Activated CD8-positive, alpha-beta T cell treated with anti-CD3 and anti-CD28 coated beads for 36 hours (primary cell): Measurements from ENCODE around the gene B4GALNT1. TPM values are rescaled to one million over a fixed set of nuclear protein-coding genes. Genes with fewer than 3 reads are reported as not detected.

Experiments used
- ATAC-seq: fragments of 200-7000 bp; cut with Tn5 transposase; one replicate; pipeline ENCODE4 v1.10.0; 2021; ENCODE audit warnings: mild to moderate bottlenecking, moderate library complexity
- CTCF ChIA-PET: fragments of 350-600 bp; sonication (Branson Sonifier 250); formaldehyde crosslinking; loops from one replicate; lab custom pipeline; 2021; ENCODE audit warnings: antibody characterized with exemption; lab: Charles Lee
- POLR2A ChIA-PET: fragments of 350-600 bp; sonication (Branson Sonifier 250); formaldehyde crosslinking; loops from one replicate; lab custom pipeline; 2021; ENCODE audit warnings: antibody characterized with exemption; lab: Charles Lee
- DNase-seq: peaks from one replicate; pipeline ENCODE4 v3.0.0-alpha.2; 2020
- H3K27ac Mint-ChIP-seq: one replicate; pipeline ENCODE4 v1.8.0; 2021; ENCODE audit warnings: mild to moderate bottlenecking, mixed read lengths
- H3K27me3 Mint-ChIP-seq: one replicate; pipeline ENCODE4 v1.8.0; 2021; ENCODE audit warnings: mixed read lengths
- H3K36me3 Mint-ChIP-seq: one replicate; pipeline ENCODE4 v1.8.0; 2021; ENCODE audit warnings: low read depth, mixed read lengths
- H3K4me1 Mint-ChIP-seq: one replicate; pipeline ENCODE4 v1.8.0; 2021; ENCODE audit warnings: low read depth, mixed read lengths
- H3K4me3 Mint-ChIP-seq: one replicate; pipeline ENCODE4 v1.8.0; 2021; ENCODE audit warnings: mild to moderate bottlenecking, moderate library complexity, mixed read lengths
- H3K9me3 Mint-ChIP-seq: one replicate; pipeline ENCODE4 v1.8.0; 2021; ENCODE audit warnings: mixed read lengths
- CTCF ChIP-seq: fragments of 200-600 bp; IDR thresholded peaks from one replicate; pipeline ENCODE4 v1.8.0; 2022; ENCODE audit warnings: antibody characterized with exemption, mild to moderate bottlenecking
- intact Hi-C: fragments of 100-400 bp; cut with micrococcal nuclease; formaldehyde crosslinking; loops from one replicate; pipeline ENCODE4 v1.10.0; 2022
- total RNA-seq, 2 experiments: library from RNA; stranded (reverse); gene quantifications; one replicate each; pipeline ENCODE4 v1.2.3, GENCODE V29; 2021

B4GALNT1 gene
- total RNA-seq, 2 experiments from 2014 or later: 0.61 to 1.4 TPM

DNA sequence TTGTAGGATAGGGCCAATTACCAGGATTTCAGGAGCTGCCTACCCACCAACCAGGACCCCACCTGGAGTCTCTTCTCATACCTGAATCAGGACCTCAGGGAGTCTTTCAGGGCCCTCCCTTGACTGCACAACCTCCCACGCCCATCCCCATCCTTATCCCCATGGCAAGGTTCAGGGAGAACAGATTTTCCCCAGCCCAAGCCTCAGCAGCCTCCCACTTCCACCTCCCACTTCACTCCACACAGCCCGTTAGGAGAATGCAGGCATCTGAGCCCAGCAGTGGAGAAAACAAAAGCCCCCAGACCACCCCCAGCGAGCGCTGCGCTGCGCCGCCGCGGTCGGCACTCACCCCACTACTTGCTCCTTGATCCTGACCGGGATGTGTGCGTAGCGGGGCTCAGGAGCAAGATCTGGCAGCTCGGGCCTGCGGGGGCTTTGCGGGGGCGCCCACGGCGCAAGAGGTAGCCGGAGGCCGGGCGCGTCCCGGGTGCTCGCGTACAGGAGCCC, 1.4 kb downstream of the B4GALNT1 start:
- ATAC-seq (no peak), DNase-seq (no peak)
- Mint-ChIP-seq H3K4me3 (peak overlapping the region; percentile 41), H3K27me3 (peaks cover 65% of the 10 kb centered on the region), H3K4me1 (peaks cover 18% of the 10 kb centered on the region), H3K9me3 (no peaks in the 10 kb centered on the region), H3K36me3 (no peaks in the 10 kb centered on the region), H3K27ac (no peak overlapping the region)
- no peak for TF ChIP-seq CTCF
- POLR2A ChIA-PET: no interaction called here
- CTCF ChIA-PET: interaction anchor here (1.2 to 4.9 kb wide), 3 partner anchors 9 to 48 kb away, joined by 3 to 28 read pairs (median 8); no protein-coding TSS in a partner anchor
- intact Hi-C loops: no loop called here

- Mint-ChIP-seq H3K27me3 (peaks cover 72% of the 10 kb centered on the region), H3K27ac (no peak overlapping the region), H3K36me3 (no peaks in the 10 kb centered on the region), H3K4me1 (peaks cover 18% of the 10 kb centered on the region), H3K4me3 (no peak overlapping the region), H3K9me3 (no peaks in the 10 kb centered on the region)
- ChIA-PET POLR2A (interaction anchor here (0.6 kb wide), 1 partner anchor 115 kb away, joined by 3 read pairs; no protein-coding TSS in a partner anchor), CTCF (interaction anchor here (1.2 to 4.9 kb wide), 3 partner anchors 8 to 48 kb away, joined by 3 to 28 read pairs (median 8); no protein-coding TSS in a partner anchor)
- intact Hi-C loops: no loop called here
- TF ChIP-seq CTCF: no peak
- ATAC-seq (no peak), DNase-seq (no peak)
Measured at GRCh38 chr12:57630891-57631433, 2.0 kb downstream of the B4GALNT1 start.

- no peak for DNase-seq
- TF ChIP-seq CTCF: no peak
- intact Hi-C loops: loop anchor here (5.0 kb wide), 1 partner anchor 62 kb away; the partner anchor contains the start of gene OS9
- H3K9me3 Mint-ChIP-seq: no peaks in the 10 kb centered on the region
- CTCF ChIA-PET: interaction anchor here (1.0 to 4.9 kb wide), 5 partner anchors 8 to 47 kb away, joined by 3 to 28 read pairs (median 6); no protein-coding TSS in a partner anchor
- H3K36me3 Mint-ChIP-seq: no peaks in the 10 kb centered on the region
- peaks cover 18% of the 10 kb centered on the region for H3K4me1 Mint-ChIP-seq
- ATAC-seq: no peak
- H3K4me3 Mint-ChIP-seq: no peak overlapping the region
- no peak overlapping the region for H3K27ac Mint-ChIP-seq
- peaks cover 79% of the 10 kb centered on the region for H3K27me3 Mint-ChIP-seq
- POLR2A ChIA-PET: no interaction called here
Measured at GRCh38 chr12:57629897-57630471, 3.0 kb downstream of the B4GALNT1 start.

- DNase-seq (no peak), ATAC-seq (no peak)
- CTCF ChIA-PET: interaction anchor here (1.5 to 2.4 kb wide), 6 partner anchors 8 to 45 kb away, joined by 3 to 32 read pairs (median 9); no protein-coding TSS in a partner anchor
- H3K4me3 Mint-ChIP-seq: no peak overlapping the region
- peaks cover 17% of the 10 kb centered on the region for H3K4me1 Mint-ChIP-seq
- no peak overlapping the region for H3K27ac Mint-ChIP-seq
- POLR2A ChIA-PET: no interaction called here
- H3K36me3 Mint-ChIP-seq: no peaks in the 10 kb centered on the region
- no peak for TF ChIP-seq CTCF
- peaks cover 85% of the 10 kb centered on the region for H3K27me3 Mint-ChIP-seq
- no peaks in the 10 kb centered on the region for H3K9me3 Mint-ChIP-seq
- intact Hi-C loops: loop anchor here (5.0 kb wide), 1 partner anchor 64 kb away; the partner anchor contains the start of gene OS9
Measured at GRCh38 chr12:57628280-57629191, 4.5 kb downstream of the B4GALNT1 start.
